ENCODE measurements around the gene TRIM71. TPM values are rescaled to one million over a fixed set of nuclear protein-coding genes. Genes with fewer than 3 reads are reported as not detected.
A peak's percentile ranks its signal among the peaks of the same experiment; 100 is the strongest.

TRIM71 gene
- total RNA-seq, 2 donors from 2014 or later, result 154 to 169 TPM

DNA sequence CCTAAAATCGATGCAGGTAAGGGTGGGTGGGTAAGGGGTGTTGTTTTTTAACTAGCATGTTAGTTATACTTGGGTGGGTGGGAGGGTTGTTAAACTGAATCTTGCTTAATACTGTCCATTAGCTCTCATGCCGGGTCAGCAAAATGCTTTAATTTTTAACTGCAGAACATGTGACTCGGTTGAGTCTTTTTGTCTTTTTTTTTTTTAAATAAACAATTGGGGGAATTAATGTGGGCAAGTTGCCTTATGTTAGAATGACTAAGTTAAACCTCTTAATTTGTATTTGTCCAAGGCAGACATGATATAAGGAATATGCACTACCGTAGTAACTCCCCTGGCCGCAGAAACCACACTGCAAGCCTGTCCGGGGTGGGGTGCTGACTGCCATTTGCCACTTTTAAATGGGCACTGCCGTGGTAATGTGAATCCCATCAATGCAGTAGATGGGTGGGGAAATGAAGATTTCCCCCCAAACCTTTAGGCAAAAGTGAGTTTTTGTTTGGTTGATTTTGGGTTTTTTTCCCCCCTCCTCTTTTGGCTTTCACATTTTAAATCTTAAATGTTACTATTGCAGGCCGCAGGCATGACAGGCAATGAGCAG lies 79.3 kb downstream of the TRIM71 start:
- H3K9me3 Mint-ChIP-seq, result no peaks in the 10 kb centered on the region
- no peak for DNase-seq
- H3K27me3 ChIP-seq (ENCODE audit: control insufficient read depth, insufficient read depth, low read length, poor library complexity, severe bottlenecking), result no peaks in the 10 kb centered on the region
- H3K4me3 ChIP-seq (ENCODE audit: low read length), result no peak overlapping the region
- H3K36me3 Mint-ChIP-seq (ENCODE audit: low read depth), result peaks cover 71% of the 10 kb centered on the region
- WGBS, 2 experiments (ENCODE audit: insufficient coverage in 1 of 2, insufficient read length in 1 of 2), result 93 to 100% methylated on average over 3 to 7 of the region's 8 CpGs
- peaks cover 64% of the 10 kb centered on the region for H3K36me3 ChIP-seq (ENCODE audit: control insufficient read depth, insufficient read depth, low read length)
- no peaks in the 10 kb centered on the region for H3K9me3 ChIP-seq (ENCODE audit: control insufficient read depth, low read length)
- no peak overlapping the region for H3K27ac ChIP-seq (ENCODE audit: low read depth, low read length)
- no peak for TF ChIP-seq CTCF (conservative IDR thresholded peaks at IDR 0.05)
- peaks cover 28% of the 10 kb centered on the region for H3K4me1 Mint-ChIP-seq
- H3K27me3 Mint-ChIP-seq (ENCODE audit: insufficient read depth), result no peaks in the 10 kb centered on the region
- H3K9ac ChIP-seq (ENCODE audit: extremely low read depth, low read length, poor library complexity, severe bottlenecking), result no peak overlapping the region
- no peaks in the 10 kb centered on the region for H3K4me1 ChIP-seq (ENCODE audit: control insufficient read depth, insufficient read depth, low read length)
- peak overlapping the region; percentile 86 for H3K27ac Mint-ChIP-seq
- no peak overlapping the region for H3K4me3 Mint-ChIP-seq

DNA sequence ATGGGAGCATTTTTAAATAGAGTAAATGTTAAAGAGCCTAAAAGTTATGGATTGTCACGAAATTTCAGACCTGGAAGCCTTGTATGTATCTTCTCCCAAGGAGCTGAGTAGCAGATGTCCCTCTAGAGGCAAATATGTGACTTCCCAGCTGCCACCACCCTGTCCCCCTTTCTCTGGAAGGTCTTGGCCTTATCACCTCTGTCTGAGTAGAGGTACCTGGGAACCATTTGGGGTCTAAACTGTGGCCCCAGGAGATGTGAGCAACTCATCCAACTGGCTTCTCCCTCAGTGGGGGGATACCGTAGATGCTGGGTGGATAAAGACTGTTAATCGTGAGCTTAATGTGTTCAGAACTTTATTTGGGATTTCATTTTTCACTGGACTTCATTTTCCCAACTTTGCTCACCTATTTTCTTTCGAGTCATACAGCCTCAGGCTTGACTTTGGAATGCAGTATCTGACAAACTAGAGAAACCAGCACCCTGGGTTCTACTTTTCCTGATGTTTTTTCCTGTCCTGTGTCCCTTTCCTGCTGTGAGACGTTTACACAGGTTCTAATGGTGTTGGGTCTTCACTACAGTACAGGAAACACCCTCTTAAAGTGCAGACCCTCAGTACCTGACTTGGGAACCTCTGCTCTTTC lies 80.3 kb downstream of the TRIM71 start:
- Histone ChIP-seq H3K36me3 (ENCODE audit: control insufficient read depth, insufficient read depth, low read length) (peaks cover 54% of the 10 kb centered on the region), H3K4me3 (ENCODE audit: low read length) (no peak overlapping the region), H3K9me3 (ENCODE audit: control insufficient read depth, low read length) (peaks cover 3% of the 10 kb centered on the region), H3K4me1 (ENCODE audit: control insufficient read depth, insufficient read depth, low read length) (no peaks in the 10 kb centered on the region), H3K27ac (ENCODE audit: low read depth, low read length) (no peak overlapping the region), H3K9ac (ENCODE audit: extremely low read depth, low read length, poor library complexity, severe bottlenecking) (no peak overlapping the region), H3K27me3 (ENCODE audit: control insufficient read depth, insufficient read depth, low read length, poor library complexity, severe bottlenecking) (no peaks in the 10 kb centered on the region)
- TF ChIP-seq CTCF (conservative IDR thresholded peaks at IDR 0.05), result peak; percentile 77
- no peak overlapping the region for H3K4me3 Mint-ChIP-seq
- peaks cover 28% of the 10 kb centered on the region for H3K4me1 Mint-ChIP-seq
- DNase-seq, result peak; percentile 71
- no peaks in the 10 kb centered on the region for H3K9me3 Mint-ChIP-seq
- WGBS, 2 experiments (ENCODE audit: insufficient coverage in 1 of 2, insufficient read length in 1 of 2), result 91 to 96% methylated on average over 5 of the region's 5 CpGs
- H3K27me3 Mint-ChIP-seq (ENCODE audit: insufficient read depth), result no peaks in the 10 kb centered on the region
- peaks cover 62% of the 10 kb centered on the region for H3K36me3 Mint-ChIP-seq (ENCODE audit: low read depth)
- peak overlapping the region; percentile 1 for H3K27ac Mint-ChIP-seq

GRCh38 chr3:32899265-32899664 lies 81.5 kb downstream of the TRIM71 start:
- Mint-ChIP-seq H3K36me3 (ENCODE audit: low read depth) (peaks cover 50% of the 10 kb centered on the region), H3K27ac (no peak overlapping the region), H3K4me1 (peaks cover 28% of the 10 kb centered on the region), H3K4me3 (no peak overlapping the region), H3K27me3 (ENCODE audit: insufficient read depth) (no peaks in the 10 kb centered on the region), H3K9me3 (peaks cover 8% of the 10 kb centered on the region)
- TF ChIP-seq CTCF (conservative IDR thresholded peaks at IDR 0.05), result no peak
- Histone ChIP-seq H3K36me3 (ENCODE audit: control insufficient read depth, insufficient read depth, low read length) (peaks cover 44% of the 10 kb centered on the region), H3K9me3 (ENCODE audit: control insufficient read depth, low read length) (peaks cover 3% of the 10 kb centered on the region), H3K27ac (ENCODE audit: low read depth, low read length) (no peak overlapping the region), H3K4me1 (ENCODE audit: control insufficient read depth, insufficient read depth, low read length) (no peaks in the 10 kb centered on the region), H3K4me3 (ENCODE audit: low read length) (no peak overlapping the region), H3K9ac (ENCODE audit: extremely low read depth, low read length, poor library complexity, severe bottlenecking) (no peak overlapping the region), H3K27me3 (ENCODE audit: control insufficient read depth, insufficient read depth, low read length, poor library complexity, severe bottlenecking) (no peaks in the 10 kb centered on the region)
- 91% methylated on average over 2 of the region's 2 CpGs; no CpG with 5 or more reads in 1 of the 2 experiments for WGBS, 2 experiments (ENCODE audit: insufficient coverage in 1 of 2, insufficient read length in 1 of 2)
- no peak for DNase-seq
